Germinal center (tissue), 1 donor: Measurements from ENCODE around the gene GNB3.
"Not testable (repeated sequence)": the region's sequence is repeated elsewhere in the genome, so short reads cannot be mapped to it uniquely, and the experiment has no call there.

Experiments used
- DNase-seq: peaks from one replicate; pipeline ENCODE4 v3.0.0; 2012; ENCODE audit warnings: mixed read lengths, low spot score

Gene GNB3

GRCh38 chr12:6860942-6861341, 20.2 kb downstream of the GNB3 start:
- no peak for DNase-seq

- DNase-seq = no peak
Measured at GRCh38 chr12:6861391-6861790, 20.7 kb downstream of the GNB3 start.

- no peak for DNase-seq
Measured at GRCh38 chr12:6863033-6863432, 22.3 kb downstream of the GNB3 start.

GRCh38 chr12:6863586-6864321, 23.0 kb downstream of the GNB3 start:
- no peak for DNase-seq

- not testable (repeated sequence) for DNase-seq
Measured at GRCh38 chr12:6865307-6865706, 24.6 kb downstream of the GNB3 start.

- DNase-seq = no peak
Measured at GRCh38 chr12:6866163-6866919, 25.6 kb downstream of the GNB3 start.

GRCh38 chr12:6866920-6867412, 26.2 kb downstream of the GNB3 start:
- no peak for DNase-seq

GRCh38 chr12:6867413-6868210, 26.9 kb downstream of the GNB3 start, which contains the start of gene TPI1:
Gene TPI1 (plus strand): TSS chr12:6867531. CDS start chr12:6867567, 36 bp downstream.
- peak; percentile 87 for DNase-seq

GRCh38 chr12:6868211-6869048, 27.7 kb downstream of the GNB3 start:
- no peak for DNase-seq

GRCh38 chr12:6869049-6870021, 28.6 kb downstream of the GNB3 start:
- DNase-seq = peak; percentile 81

GRCh38 chr12:6870304-6870703, 29.6 kb downstream of the GNB3 start:
- DNase-seq = not testable (repeated sequence)

GRCh38 chr12:6871052-6871957, 30.6 kb downstream of the GNB3 start:
- peak; percentile 13 for DNase-seq

GRCh38 chr12:6872073-6873048, 31.6 kb downstream of the GNB3 start:
- DNase-seq = peak; percentile 84

GRCh38 chr12:6873094-6874014, 32.6 kb downstream of the GNB3 start, which contains the start of gene SPSB2:
Gene SPSB2 (minus strand): TSS chr12:6873303. CDS start chr12:6872901, 402 bp downstream.
- peak; percentile 95 for DNase-seq

GRCh38 chr12:6874015-6874368, 33.3 kb downstream of the GNB3 start:
- not testable (repeated sequence) for DNase-seq

GRCh38 chr12:6879824-6880223, 39.1 kb downstream of the GNB3 start:
- DNase-seq = not testable (repeated sequence)

GRCh38 chr12:6883252-6883651, 42.5 kb downstream of the GNB3 start:
- no peak for DNase-seq
